G401 (cell line): Measurements from ENCODE around the gene DOCK9. TPM values are rescaled to one million over a fixed set of nuclear protein-coding genes. Genes with fewer than 3 reads are reported as not detected.

Experiments
- DNase-seq: peaks from one replicate; pipeline ENCODE4 v3.0.0-alpha.2; 2015; ENCODE audit warnings: low spot score
- in situ Hi-C: cut with HindIII; loops from 2 replicates; pipeline ENCODE4 v1.10.0; 2016; ENCODE audit warnings: low sequenced_read_pairs, mixed read lengths
- total RNA-seq: library from RNA; depleted of rRNA; stranded (reverse); fragments of >200 nt; shearing (Covaris generic); gene quantifications from 2 replicates; pipeline ENCODE4 v1.2.3, GENCODE V29; 2014

DOCK9 gene
- total RNA-seq, 1 experiment from 2014 or later, result 0.51 TPM

DNA sequence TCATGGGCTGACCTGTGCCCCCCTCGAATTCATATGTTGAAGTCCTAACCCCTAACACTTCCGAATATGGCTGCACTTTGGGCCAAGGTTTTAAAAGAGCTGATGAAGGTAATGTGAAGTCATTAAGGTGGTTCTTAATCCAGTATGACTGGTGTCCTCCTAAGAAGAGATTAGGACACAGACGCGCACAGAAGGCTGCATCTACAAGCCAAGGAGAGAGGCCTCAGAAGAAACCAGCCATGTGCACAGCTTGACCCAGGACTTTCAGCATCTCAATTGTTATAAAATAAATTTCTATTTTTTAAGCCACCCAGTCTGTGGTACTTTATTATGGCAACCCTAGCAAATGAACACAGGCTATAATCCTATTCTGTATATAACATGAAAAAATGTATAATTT is 99.9 kb downstream of the DOCK9 start:
- peak; percentile 74 for DNase-seq
- in situ Hi-C loops, result no loop called here

DNA sequence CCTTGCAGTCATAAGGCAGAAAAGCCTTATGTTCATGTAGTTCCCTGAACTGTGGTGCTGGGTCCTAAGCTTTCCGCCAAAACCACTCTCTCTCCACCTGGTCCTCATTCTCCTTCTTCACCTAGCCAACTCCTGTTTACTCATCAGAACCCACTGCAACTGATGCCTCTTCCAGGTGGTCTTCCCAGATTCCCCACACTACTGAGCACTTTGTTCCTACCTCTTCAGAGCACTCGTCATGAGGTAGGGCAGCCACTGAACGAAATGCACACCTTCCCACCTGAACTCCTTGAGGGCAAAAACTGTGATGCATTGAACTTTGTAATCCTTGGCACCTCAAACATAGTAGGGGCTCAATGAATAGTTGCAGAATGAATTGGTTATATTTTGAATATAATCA is 100.4 kb downstream of the DOCK9 start:
- in situ Hi-C loops, result no loop called here
- no peak for DNase-seq

DNA sequence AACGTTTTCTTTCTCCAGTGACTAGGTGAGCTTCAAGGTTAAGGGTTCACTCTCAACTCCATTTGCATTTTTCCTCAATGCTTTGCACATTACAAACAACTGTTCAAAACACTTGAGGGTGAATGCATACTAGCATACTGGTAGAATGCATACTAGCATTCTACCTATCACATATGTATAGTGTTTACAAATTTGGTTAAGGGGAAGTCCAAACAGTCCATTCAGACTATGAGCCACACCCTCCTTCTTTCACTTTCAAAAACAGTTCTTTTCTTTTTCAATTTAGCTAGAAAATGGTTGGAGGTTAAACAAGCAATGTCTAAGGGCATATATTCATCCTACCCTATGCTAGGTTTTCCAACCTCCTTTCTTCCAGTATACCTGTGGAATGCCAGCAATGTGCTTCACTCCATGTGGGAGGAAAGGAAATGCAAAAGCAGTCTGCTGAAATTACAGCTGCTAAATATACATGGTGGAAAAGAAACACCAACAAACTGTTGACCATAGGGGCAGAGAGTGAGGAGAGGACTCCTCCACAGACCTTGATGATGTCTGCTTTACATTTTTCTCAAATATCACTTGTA is 102.6 kb downstream of the DOCK9 start:
- DNase-seq, result no peak
- in situ Hi-C loops, result no loop called here

DNA sequence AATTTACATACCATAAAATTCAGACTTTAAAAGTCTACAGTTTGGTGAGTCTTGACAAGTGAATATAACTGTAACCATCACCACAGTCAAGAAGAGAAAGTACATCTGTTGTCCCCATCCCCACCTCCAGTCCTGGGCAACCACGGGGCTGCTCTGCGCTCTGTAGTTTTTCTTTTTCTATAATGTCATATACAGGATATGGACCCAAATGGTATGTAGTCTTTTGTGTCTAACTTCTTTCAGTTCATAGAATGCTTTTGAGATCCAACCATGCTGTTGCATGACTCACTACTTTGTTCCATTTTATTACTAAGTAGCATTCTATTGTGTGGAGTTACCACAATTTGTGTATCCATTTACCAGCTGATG is 103.9 kb downstream of the DOCK9 start:
- no peak for DNase-seq
- in situ Hi-C loops, result no loop called here

DNA sequence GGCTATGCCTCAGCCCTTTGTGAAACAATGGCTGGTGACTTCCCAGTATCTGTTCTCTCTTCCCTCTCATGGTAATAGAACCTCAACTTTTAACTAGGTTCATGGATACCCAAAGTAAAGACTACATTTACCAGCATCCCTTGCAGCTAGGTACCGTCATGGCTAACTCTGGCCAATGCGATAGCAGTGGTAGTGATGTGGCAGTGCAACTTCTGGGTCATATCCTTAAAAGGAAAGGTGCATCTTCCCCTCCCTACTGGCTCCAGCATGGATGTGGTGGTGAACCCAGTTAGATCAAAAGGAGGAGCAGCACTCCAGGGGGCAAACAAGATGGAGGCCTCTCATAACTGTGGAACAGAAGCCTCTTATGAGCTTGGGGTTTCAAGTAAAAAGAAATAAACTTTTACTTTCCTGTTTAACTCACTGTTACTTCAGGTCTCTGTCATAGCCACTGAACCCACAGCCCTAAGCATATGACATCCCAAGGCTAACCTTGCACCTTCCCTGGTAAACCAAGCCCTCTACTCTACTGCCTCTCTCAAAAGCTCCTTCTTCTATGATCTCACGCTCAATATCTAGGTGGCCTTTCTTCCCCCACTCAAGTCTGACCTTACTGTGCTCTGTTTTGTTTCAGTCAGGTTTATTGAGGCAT is 104.4 kb downstream of the DOCK9 start:
- DNase-seq, result no peak
- in situ Hi-C loops, result no loop called here

DNA sequence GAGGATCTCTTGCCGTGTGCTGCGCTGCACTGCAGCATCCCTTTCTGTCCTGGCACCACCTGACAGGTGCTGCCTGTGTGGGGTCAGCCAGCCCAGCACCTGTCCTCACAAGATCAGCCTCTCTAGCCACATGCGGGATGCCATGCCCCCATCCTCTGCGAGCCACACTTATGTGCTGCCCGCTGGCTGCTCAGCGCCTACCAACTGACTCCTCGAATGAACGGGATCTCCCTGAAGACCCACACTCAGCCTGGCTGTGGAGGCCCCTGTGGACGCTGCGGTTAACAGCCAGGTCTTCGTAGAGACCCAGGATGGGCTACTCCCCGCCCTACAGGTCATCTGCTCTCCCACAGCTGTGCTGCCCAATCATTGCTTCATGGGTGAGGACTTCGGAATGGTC is 106.1 kb downstream of the DOCK9 start:
- in situ Hi-C loops, result no loop called here

DNA sequence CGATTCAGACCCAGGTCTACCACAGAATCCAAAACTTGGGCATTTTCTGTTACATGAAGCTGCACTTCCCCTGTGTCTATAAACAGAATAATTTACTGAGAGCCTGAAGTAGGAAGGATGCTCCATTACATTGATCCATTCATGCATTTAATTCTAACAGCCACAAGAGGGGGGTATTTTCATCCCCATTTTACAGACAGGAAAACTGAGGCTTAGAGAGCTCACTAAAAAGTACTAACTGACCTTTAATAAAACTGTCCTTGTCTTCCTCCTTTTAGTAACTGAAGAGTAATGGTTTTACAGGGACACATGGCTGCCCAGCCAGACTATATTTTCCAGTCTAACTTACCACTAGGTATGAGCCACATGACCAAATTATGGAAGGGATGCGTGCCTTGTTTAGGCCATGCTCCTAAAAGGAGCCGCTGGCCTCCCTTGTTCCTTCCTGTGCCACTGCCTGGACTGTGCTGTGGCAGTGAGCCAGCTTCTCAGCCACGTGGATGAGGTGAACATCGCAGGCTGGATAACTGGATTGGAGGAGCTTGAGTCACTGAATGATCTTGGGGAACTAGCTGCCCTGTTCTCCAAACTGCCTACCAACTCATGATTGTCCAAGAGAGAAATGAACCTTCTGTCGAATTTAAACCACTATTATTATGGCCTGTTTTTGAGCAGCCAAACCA is 108.3 kb downstream of the DOCK9 start:
- in situ Hi-C loops, result no loop called here
- peak; percentile 48 for DNase-seq

More for the DNA sequence above, 106.1 kb downstream of the DOCK9 start:
- DNase-seq, result no peak

DNA sequence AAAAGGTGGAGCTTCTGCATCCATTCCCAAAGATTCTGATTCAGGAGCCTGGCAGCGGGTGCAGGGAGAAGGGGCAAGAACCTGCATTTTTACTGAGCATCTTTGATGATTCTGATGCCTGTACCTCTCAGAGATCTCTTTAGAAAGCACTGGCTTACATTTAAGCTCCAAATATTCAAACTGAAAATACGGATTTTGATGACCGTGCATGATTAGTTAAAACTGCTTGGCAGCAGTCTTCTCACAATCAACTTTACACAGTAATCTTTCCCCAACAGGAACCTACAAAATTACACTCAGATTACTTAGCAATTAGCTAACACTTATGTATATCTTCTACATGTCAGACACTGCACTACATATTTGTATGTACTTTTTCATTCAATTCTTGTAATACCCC is 108.9 kb downstream of the DOCK9 start:
- no peak for DNase-seq
- in situ Hi-C loops, result no loop called here

DNA sequence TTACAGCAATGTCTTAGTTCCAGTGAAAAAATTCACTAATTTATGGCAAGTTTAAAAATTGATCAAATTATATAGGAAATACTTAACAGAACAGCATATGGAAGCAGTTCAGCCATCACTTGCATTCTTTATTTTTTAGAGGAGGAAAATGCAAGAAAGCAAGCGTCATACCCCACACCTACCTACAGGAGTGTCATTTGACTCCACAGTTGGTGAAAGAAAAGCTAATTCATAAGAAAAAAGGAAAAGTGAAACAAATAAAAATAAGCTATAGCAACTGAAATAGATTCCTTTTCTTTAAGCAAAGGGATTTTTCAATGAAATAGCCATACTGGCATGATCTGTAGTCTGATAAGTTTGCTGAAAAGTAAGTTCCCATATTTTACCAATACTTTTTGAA is 111.0 kb downstream of the DOCK9 start:
- in situ Hi-C loops, result no loop called here
- DNase-seq, result no peak

DNA sequence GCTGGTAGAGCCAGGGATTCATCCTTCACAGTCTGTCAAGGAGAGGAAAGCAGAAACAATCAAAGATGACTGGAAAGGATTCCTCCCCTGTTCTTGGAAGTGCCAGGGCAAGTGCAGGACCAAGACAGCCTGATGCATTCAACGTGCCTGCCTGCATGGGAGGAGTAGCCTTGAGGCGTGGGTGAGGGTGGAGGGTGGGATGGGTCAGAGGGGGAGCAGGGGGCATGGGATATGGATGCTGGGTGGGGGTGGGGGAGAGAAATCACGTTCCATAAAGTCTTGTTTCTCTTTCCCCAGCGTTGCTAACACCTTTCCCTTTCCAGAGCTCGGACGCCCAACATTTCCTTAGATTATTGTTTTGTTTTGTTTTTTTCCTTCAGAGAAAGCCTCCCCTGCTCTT is 117.4 kb downstream of the DOCK9 start:
- DNase-seq, result no peak
- in situ Hi-C loops, result no loop called here

DNA sequence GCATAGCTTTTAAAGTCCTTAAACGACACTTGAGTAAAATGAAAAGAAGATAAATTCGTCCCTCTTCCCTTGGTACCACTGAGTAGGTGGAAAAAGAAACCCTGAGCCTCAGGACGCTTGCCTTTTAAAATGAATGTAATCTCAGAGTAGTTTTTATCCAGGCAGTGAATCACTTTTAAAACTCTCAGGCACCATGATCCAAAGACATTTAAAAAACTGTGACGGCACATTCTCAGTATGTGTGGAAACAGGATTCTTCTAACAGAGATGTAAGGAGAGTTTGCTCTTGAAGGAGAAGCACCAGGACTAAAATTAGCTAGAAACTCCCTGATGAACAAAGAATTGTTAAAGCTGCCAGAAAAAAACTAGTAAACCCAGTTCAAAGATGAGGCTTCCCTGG is 119.7 kb downstream of the DOCK9 start:
- DNase-seq, result no peak

DNA sequence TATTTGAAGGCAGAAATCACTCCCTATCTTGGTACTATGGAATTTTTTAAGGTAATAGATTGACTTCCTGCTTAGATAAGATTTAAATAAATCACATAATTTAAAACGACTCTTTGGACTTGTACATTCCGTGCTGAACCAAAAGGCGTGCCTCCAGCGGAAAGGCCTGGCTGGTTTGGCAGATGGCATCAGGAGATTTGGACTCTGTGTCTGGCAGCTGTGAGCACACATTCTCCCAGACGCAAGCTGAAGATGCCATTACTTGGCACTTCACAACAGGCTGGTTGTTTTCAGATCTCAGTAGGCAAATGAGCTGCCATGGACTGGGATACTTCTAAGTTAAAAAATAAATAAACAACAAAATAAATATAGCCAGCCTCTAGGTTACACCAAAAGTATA is 120.9 kb downstream of the DOCK9 start:
- peak; percentile 82 for DNase-seq
- in situ Hi-C loops, result no loop called here

More for the DNA sequence above, 119.7 kb downstream of the DOCK9 start:
- in situ Hi-C loops, result no loop called here

DNA sequence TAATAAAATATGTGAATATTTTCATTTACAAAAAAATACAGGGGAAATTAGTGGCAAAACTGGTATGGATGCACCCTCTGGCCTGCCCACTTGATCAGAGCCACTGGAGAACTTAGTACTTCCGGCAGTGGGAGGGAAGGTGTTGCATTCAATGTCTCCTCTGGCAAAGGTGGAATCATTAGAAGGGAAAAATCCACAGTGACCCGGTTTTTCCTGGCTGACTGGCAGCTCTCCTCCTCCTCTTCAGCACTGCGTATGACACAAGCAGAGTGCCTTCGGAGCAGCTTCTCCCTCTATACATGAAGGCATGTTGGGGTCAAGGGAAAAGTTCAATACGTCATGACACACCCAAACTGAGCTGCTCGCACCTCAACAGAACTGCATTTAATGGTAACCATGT is 123.4 kb downstream of the DOCK9 start:
- in situ Hi-C loops, result no loop called here
- peak; percentile 17 for DNase-seq

DNA sequence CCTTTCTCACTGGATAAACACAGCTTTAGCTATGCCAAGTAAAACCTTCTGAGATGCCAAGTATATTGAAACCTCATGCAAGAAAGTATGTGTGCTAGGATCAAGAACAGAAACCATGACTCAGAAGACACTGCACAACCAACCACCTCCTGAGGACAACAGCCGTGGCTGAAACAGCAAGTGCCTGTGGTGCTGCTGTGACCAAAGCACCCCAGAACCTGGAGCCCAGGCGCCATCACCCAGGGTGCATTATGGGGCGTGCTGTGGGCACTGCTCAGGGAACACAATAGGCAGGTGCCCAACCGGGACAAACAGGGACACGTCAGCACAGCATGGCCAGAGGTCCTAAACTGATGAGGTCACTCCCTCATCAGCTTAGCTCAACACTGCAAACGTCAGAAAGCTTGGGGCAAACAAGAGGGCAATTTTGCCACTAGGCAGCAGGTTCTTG is 124.1 kb downstream of the DOCK9 start:
- no peak for DNase-seq
- in situ Hi-C loops, result no loop called here

DNA sequence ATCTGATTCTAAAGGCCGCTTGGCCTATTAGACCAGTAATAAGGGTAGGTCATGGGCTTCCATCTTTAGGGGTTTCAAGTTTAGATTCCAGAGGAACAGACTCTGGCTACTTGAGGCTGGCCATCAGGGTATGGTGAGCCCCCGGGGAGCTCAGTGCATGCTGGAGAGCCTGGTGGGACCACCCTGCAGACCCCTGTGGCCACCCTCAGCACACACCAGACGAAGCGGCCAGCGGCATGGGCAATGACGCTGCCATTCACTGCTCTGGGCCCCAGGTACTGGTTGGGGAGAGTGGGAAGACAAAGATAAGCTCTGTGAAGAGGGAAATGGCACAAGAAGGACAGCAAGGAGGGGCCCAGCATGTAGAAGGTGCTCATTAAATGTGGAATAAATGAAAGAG is 126.6 kb downstream of the DOCK9 start:
- in situ Hi-C loops, result no loop called here
- DNase-seq, result no peak

DNA sequence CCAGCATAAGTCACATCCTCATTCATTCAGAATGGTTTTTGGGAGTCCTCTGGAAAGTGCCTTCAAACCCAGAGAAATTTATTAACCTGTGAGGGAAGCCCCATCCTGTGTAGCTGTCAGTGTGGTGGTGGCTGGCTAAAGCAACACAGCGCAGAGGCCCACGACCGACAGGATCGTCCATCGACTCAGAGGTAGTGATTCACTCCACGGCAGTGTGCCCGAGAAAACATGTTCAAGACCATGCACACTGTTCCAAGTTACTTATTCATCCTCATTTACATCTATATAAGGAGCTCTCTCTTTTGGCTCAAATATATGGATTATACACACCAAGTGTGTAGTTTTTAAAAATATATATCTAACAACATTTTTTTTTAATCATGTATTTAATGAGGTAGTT is 129.1 kb downstream of the DOCK9 start:
- in situ Hi-C loops, result no loop called here
- no peak for DNase-seq

DNA sequence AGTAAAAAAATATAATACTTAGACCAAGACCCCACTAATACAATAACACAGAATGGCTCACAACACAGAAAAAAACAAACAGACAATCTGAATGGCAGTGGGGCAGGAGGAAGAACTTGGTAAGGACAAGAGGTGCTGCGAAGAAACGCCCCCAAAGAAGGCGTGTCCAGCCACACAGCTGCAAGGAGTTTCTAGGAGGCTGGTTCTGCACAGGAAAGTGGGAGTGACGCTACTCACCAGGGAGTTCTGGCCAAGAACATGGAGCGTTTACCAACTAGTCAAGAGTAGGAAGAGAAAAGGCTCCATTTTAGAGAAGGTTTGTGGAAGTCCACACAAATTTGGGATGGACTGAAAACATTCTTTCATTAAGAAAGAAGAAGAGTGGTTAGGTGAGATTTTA is 130.1 kb downstream of the DOCK9 start:
- DNase-seq, result no peak
- in situ Hi-C loops, result no loop called here

DNA sequence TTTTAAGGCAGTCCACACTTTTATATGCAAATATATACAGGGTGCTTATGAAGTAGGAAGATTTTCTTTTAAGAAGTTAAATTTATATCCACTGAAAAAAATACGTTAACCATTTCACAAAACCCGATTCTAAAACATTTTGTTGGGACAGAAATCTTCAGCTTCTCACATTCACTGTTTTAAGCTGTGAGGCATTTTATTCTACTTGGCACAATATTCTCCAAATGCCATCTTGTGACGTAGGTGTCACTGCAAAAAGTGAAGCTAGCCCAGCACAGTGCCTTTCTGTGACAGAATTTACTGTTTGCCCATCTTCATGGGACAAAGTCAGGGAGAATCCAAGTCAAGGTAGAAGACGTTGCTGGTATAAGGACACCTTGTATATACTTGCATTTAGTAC is 130.9 kb downstream of the DOCK9 start:
- in situ Hi-C loops, result no loop called here
- peak; percentile 12 for DNase-seq

DNA sequence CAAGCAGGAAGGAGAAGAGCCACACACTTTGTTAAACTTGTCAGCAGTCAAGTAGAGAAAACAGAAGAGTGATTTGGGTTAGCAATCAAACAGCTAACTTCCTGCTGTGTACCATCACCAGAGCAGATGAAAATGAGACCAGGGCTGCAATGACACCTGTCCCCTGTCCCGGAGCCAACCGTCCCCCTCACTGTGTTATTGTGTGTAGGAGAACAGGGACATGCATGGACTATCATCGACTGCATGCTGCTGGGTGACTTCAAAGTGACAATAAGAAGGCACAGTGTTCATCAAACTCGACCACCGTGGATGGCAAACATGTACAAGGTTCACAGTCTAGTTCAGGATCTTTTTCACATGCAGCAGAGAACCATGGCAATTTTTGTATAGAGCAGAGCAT is 131.3 kb downstream of the DOCK9 start:
- in situ Hi-C loops, result no loop called here

DNA sequence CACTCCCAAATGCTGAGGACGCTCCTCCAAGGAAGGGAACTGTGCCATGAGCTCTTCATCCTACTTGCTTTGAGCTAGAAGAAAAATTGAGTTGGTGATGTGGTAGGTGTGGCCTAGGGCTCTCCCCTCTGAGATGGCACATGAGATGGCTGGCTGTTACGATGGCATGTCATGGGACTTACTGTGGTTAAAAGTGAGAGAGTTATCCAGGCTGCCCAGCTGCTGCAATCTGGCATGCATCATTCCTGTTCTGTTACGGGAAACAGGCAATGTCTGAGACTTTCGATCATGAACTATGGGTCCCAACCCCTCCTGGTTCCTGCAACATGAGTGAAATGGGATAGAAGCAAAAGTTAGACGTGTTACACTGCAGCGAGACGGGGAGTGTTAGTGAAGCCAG is 132.1 kb downstream of the DOCK9 start:
- no peak for DNase-seq
- in situ Hi-C loops, result no loop called here

More for the DNA sequence above, 131.3 kb downstream of the DOCK9 start:
- DNase-seq, result peak; percentile 63

DNA sequence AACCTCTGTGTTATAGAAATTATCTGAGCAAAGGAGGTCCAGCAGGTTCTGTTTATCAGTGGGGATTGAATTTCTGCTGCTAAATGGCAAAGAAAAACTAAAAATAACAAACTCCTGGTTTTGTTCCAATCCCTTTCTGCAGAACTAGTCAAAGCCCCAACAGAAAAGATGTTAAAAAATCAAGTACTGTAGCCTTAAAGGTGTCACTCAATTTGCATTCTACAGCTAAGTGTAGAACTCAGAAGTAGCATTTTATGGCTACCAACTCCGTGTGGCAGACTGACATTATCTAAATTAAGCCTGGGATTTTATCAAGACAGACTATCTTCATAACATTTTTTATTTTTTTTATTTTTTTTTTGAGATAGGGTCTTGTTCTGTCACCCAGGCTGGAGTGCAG is 133.8 kb downstream of the DOCK9 start:
- in situ Hi-C loops, result no loop called here
- no peak for DNase-seq
